Activated gamma-delta T cell treated with Interleukin-2 at 50 U/mL for 16 hours (primary cell): ENCODE results near the gene OR1J4.
"Not testable (repeated sequence)": the region's sequence is repeated elsewhere in the genome, so short reads cannot be mapped to it uniquely, and the experiment has no call there.

ENCODE experiments used
- DNase-seq: peaks from one replicate; pipeline ENCODE4 v3.0.0-alpha.2; 2020

Gene OR1J4

GRCh38 chr9:122518841-122519240 is at the start of gene OR1J4:
OR1J4 (plus strand) TSS chr9:122519141; CDS start chr9:122519141, 0 bp downstream.
- no peak for DNase-seq

GRCh38 chr9:122474561-122474960 is 44.4 kb upstream of the OR1J4 start:
- no peak for DNase-seq

- no peak for DNase-seq
Observed at GRCh38 chr9:122475717-122476116, 43.2 kb upstream of the OR1J4 start.

GRCh38 chr9:122477346-122477745 is 41.6 kb upstream of the OR1J4 start:
- no peak for DNase-seq

- no peak for DNase-seq
Observed at GRCh38 chr9:122477826-122478225, 41.1 kb upstream of the OR1J4 start, which contains the start of gene OR1J1. OR1J1 (minus strand) TSS chr9:122477926; CDS start chr9:122477926, 0 bp downstream.

- DNase-seq, result no peak
Observed at GRCh38 chr9:122479062-122479461, 39.9 kb upstream of the OR1J4 start.

- no peak for DNase-seq
Observed at GRCh38 chr9:122498883-122499288, 20.1 kb upstream of the OR1J4 start.

GRCh38 chr9:122506964-122507363 is 12.0 kb upstream of the OR1J4 start:
- DNase-seq, result no peak

GRCh38 chr9:122510502-122510901 is 8.4 kb upstream of the OR1J4 start, which contains the start of gene OR1J2:
OR1J2 (plus strand) TSS chr9:122510802; CDS start chr9:122510802, 0 bp downstream.
- DNase-seq, result no peak

GRCh38 chr9:122518226-122518625 is 715 bp upstream of the OR1J4 start:
- DNase-seq, result no peak

- no peak for DNase-seq
Observed at GRCh38 chr9:122519376-122519775, 435 bp downstream of the OR1J4 start.

- DNase-seq, result no peak
Observed at GRCh38 chr9:122526602-122527001, 7.7 kb downstream of the OR1J4 start.

GRCh38 chr9:122527193-122527592 is 8.3 kb downstream of the OR1J4 start, which contains the start of gene OR1N1:
OR1N1 (minus strand) TSS chr9:122527293; CDS start chr9:122527293, 0 bp downstream.
- no peak for DNase-seq

- not testable (repeated sequence) for DNase-seq
Observed at GRCh38 chr9:122531157-122531556, 12.2 kb downstream of the OR1J4 start.

GRCh38 chr9:122536134-122536533 is 17.2 kb downstream of the OR1J4 start:
- no peak for DNase-seq

- DNase-seq, result not testable (repeated sequence)
Observed at GRCh38 chr9:122537066-122537465, 18.1 kb downstream of the OR1J4 start.

- DNase-seq, result no peak
Observed at GRCh38 chr9:122538757-122539156, 19.8 kb downstream of the OR1J4 start.

- no peak for DNase-seq
Observed at GRCh38 chr9:122546196-122546595, 27.3 kb downstream of the OR1J4 start.

GRCh38 chr9:122551371-122551770 is 32.4 kb downstream of the OR1J4 start:
- DNase-seq, result no peak

- no peak for DNase-seq
Observed at GRCh38 chr9:122552812-122553211, 33.9 kb downstream of the OR1J4 start, which contains the start of gene OR1N2. OR1N2 (plus strand) TSS chr9:122553112; CDS start chr9:122553212, 100 bp downstream.

GRCh38 chr9:122561446-122561845 is 42.5 kb downstream of the OR1J4 start:
- no peak for DNase-seq

- DNase-seq, result peak; percentile 7
Observed at GRCh38 chr9:122562134-122562760, 43.3 kb downstream of the OR1J4 start.

GRCh38 chr9:122567901-122568300 is 49.0 kb downstream of the OR1J4 start:
- DNase-seq, result no peak
